Fibroblast of skin of right biceps (primary cell): Measurements from ENCODE around the gene SCAMP5.

Experiments used
- DNase-seq: peaks from one replicate; pipeline ENCODE4 v3.0.0-alpha.2; 2013

The SCAMP5 gene

GRCh38 chr15:74977599-74977998 is 17.8 kb upstream of the SCAMP5 start:
- DNase-seq: no peak

- no peak for DNase-seq
Observed at GRCh38 chr15:74978077-74978476, 17.3 kb upstream of the SCAMP5 start.

GRCh38 chr15:74978503-74978902 is 16.9 kb upstream of the SCAMP5 start:
- peak; percentile 38 for DNase-seq

- no peak for DNase-seq
Observed at GRCh38 chr15:74982183-74982582, 13.2 kb upstream of the SCAMP5 start.

GRCh38 chr15:74983725-74984231 is 11.6 kb upstream of the SCAMP5 start:
- peak; percentile 7 for DNase-seq

GRCh38 chr15:74988007-74988800 is 7.2 kb upstream of the SCAMP5 start:
- peak; percentile 26 for DNase-seq

GRCh38 chr15:74989527-74989926 is 5.8 kb upstream of the SCAMP5 start:
- DNase-seq: no peak

- no peak for DNase-seq
Observed at GRCh38 chr15:74992619-74993018, 2.7 kb upstream of the SCAMP5 start.

- DNase-seq: no peak
Observed at GRCh38 chr15:74994236-74994635, 1.1 kb upstream of the SCAMP5 start.

GRCh38 chr15:74994685-74995084 is 678 bp upstream of the SCAMP5 start:
- no peak for DNase-seq

- no peak for DNase-seq
Observed at GRCh38 chr15:74995779-74996765, 709 bp downstream of the SCAMP5 start.

GRCh38 chr15:74997141-74997540 is 1.8 kb downstream of the SCAMP5 start:
- DNase-seq: no peak

- no peak for DNase-seq
Observed at GRCh38 chr15:74997543-74997942, 2.2 kb downstream of the SCAMP5 start.

- no peak for DNase-seq
Observed at GRCh38 chr15:75001310-75001709, 5.9 kb downstream of the SCAMP5 start.

GRCh38 chr15:75002398-75002797 is 7.0 kb downstream of the SCAMP5 start:
- no peak for DNase-seq

GRCh38 chr15:75007216-75007615 is 11.9 kb downstream of the SCAMP5 start:
- DNase-seq: no peak

GRCh38 chr15:75008221-75008625 is 12.9 kb downstream of the SCAMP5 start:
- DNase-seq: no peak

GRCh38 chr15:75008629-75009326 is 13.4 kb downstream of the SCAMP5 start:
- DNase-seq: no peak

GRCh38 chr15:75016431-75016830 is 21.1 kb downstream of the SCAMP5 start:
- DNase-seq: no peak

GRCh38 chr15:75019916-75020315 is 24.6 kb downstream of the SCAMP5 start:
- no peak for DNase-seq

GRCh38 chr15:75021341-75021740 is 26.0 kb downstream of the SCAMP5 start:
- no peak for DNase-seq

- no peak for DNase-seq
Observed at GRCh38 chr15:75022783-75023180, 27.4 kb downstream of the SCAMP5 start.
